H1 (cell line): ENCODE results near the gene PPP2R2D. TPM values are rescaled to one million over a fixed set of nuclear protein-coding genes. Genes with fewer than 3 reads are reported as not detected.
A peak's percentile ranks its signal among the peaks of the same experiment; 100 is the strongest.

Source experiments
- CTCF ChIA-PET: fragments of 300-600 bp; sonication (Branson Sonifier 250); formaldehyde crosslinking; loops from one replicate; lab custom pipeline; 2021; ENCODE audit not compliant: partially characterized antibody; lab: Charles Lee
- POLR2A ChIA-PET: fragments of 300-600 bp; sonication (Branson Sonifier 250); formaldehyde crosslinking; loops from one replicate; lab custom pipeline; 2021; ENCODE audit warnings: inconsistent platforms; ENCODE audit not compliant: partially characterized antibody; lab: Charles Lee
- DNase-seq, 2 experiments: peaks; one replicate each; pipeline versions ENCODE4 v3.0.0 to v3.0.0-alpha.2; 2010 to 2022; ENCODE audit warnings: low spot score in 2 of 2, low read depth in 1 of 2, mixed read lengths in 1 of 2
- FAIRE-seq: peaks from 2 replicates; lab custom pipeline; 2011; peaks lifted over from hg19 to GRCh38; lab: Jason Lieb, UNC
- H2AFZ ChIP-seq: 2 replicates; pipeline ENCODE4 v1.8.1; 2012; ENCODE audit warnings: low read length, inconsistent platforms
- H2AK5ac ChIP-seq: 2 replicates; pipeline ENCODE4 v1.6.1; 2013; ENCODE audit warnings: low read depth, low read length
- H2BK120ac ChIP-seq: replicated peaks from 2 replicates; pipeline ENCODE3; 2013; ENCODE audit warnings: low read depth, low read length, inconsistent platforms
- H2BK12ac ChIP-seq: 2 replicates; pipeline ENCODE4 v1.6.1; 2013; ENCODE audit warnings: low read depth, low read length
- H2BK15ac ChIP-seq: 2 replicates; pipeline ENCODE4 v1.6.1; 2013; ENCODE audit warnings: low read length
- H2BK20ac ChIP-seq: 2 replicates; pipeline ENCODE4 v1.6.1; 2013; ENCODE audit warnings: low read length
- H2BK5ac ChIP-seq: 2 replicates; pipeline ENCODE4 v1.6.1; 2013; ENCODE audit warnings: low read depth, low read length
- H3K14ac ChIP-seq: 2 replicates; pipeline ENCODE4 v1.6.1; 2013; ENCODE audit warnings: inconsistent platforms; ENCODE audit not compliant: insufficient read length
- H3K18ac ChIP-seq: 2 replicates; pipeline ENCODE4 v1.6.1; 2013; ENCODE audit warnings: low read length; ENCODE audit errors: extremely low read depth
- H3K23ac ChIP-seq: 2 replicates; pipeline ENCODE4 v1.6.1; 2013; ENCODE audit warnings: inconsistent platforms; ENCODE audit not compliant: insufficient read length
- H3K23me2 ChIP-seq: 2 replicates; pipeline ENCODE4 v1.6.1; 2013; ENCODE audit warnings: low read depth, low read length
- H3K27ac ChIP-seq: 2 replicates; pipeline ENCODE4 v1.6.1; 2011; ENCODE audit warnings: low read depth, low read length, inconsistent platforms
- H3K27me3 ChIP-seq, 4 experiments: replicated peaks in 1 of 4; 1 replicate in 1 of 4; 2 replicates in 3 of 4; pipeline versions ENCODE4 v1.6.1 to v1.8.1; 2011 to 2013; ENCODE audit warnings: low read length in 3 of 4, mild to moderate bottlenecking in 3 of 4, inconsistent platforms in 2 of 4, mixed read lengths in 2 of 4, moderate library complexity in 1 of 4; ENCODE audit not compliant: control insufficient read depth in 3 of 4, insufficient read depth in 3 of 4; ENCODE audit errors: extremely low read depth in 1 of 4
- H3K36me3 ChIP-seq, 4 experiments: 2 replicates each; pipeline versions ENCODE4 v1.6.1 to v1.8.1; 2011 to 2013; ENCODE audit warnings: mild to moderate bottlenecking in 4 of 4, low read length in 3 of 4, moderate library complexity in 2 of 4, control low read depth in 1 of 4, inconsistent platforms in 1 of 4; ENCODE audit not compliant: insufficient read depth in 4 of 4, control insufficient read depth in 2 of 4
- H3K4ac ChIP-seq: replicated peaks from 2 replicates; pipeline ENCODE3; 2013; ENCODE audit warnings: low read length, low read depth, mixed read lengths, inconsistent platforms; ENCODE audit not compliant: insufficient read length
- H3K4me1 ChIP-seq, 4 experiments: replicated peaks in 1 of 4; 1 replicate in 1 of 4; 2 replicates in 3 of 4; pipeline versions ENCODE4 v1.6.1 to v1.8.1; 2011 to 2013; ENCODE audit warnings: low read length in 3 of 4, inconsistent platforms in 2 of 4, mixed read lengths in 1 of 4; ENCODE audit not compliant: insufficient read depth in 4 of 4, control insufficient read depth in 3 of 4
- H3K4me2 ChIP-seq, 2 experiments: 2 replicates each; pipeline versions ENCODE4 v1.6.1 to v1.8.1; 2011 to 2013; ENCODE audit warnings: low read depth in 2 of 2, low read length in 2 of 2, control low read depth in 1 of 2, inconsistent platforms in 1 of 2, mild to moderate bottlenecking in 1 of 2; ENCODE audit not compliant: insufficient read depth in 1 of 2
- H3K4me3 ChIP-seq, 4 experiments: fragments of 200-600, 300-600 bp in 1 of 4; sonication (generic), shearing (Covaris generic), sonication (Bioruptor Twin) in 1 of 4; 2 replicates each; pipeline versions ENCODE4 v1.5.1 to v1.8.1; 2011 to 2016; ENCODE audit warnings: low read length in 4 of 4, low read depth in 3 of 4, control low read depth in 2 of 4, inconsistent platforms in 2 of 4, mild to moderate bottlenecking in 2 of 4, mixed read lengths in 1 of 4, moderate library complexity in 1 of 4; ENCODE audit not compliant: insufficient read depth in 2 of 4; ENCODE audit errors: extremely low read depth in 1 of 4
- H3K56ac ChIP-seq: replicated peaks from 2 replicates; pipeline ENCODE3; 2013; ENCODE audit warnings: low read depth, mild to moderate bottlenecking, mixed read lengths, low read length, inconsistent platforms; ENCODE audit not compliant: insufficient read length
- H3K79me1 ChIP-seq: 2 replicates; pipeline ENCODE4 v1.6.1; 2013; ENCODE audit warnings: low read depth, low read length, control low read depth
- H3K79me2 ChIP-seq, 2 experiments: 2 replicates each; pipeline versions ENCODE4 v1.6.1 to v1.8.1; 2012 to 2013; ENCODE audit warnings: low read length in 2 of 2, mild to moderate bottlenecking in 2 of 2, inconsistent platforms in 1 of 2; ENCODE audit not compliant: insufficient read depth in 2 of 2, control insufficient read depth in 1 of 2
- H3K9ac ChIP-seq, 4 experiments: replicated peaks in 1 of 4; 1 replicate in 1 of 4; 2 replicates in 3 of 4; pipeline versions ENCODE4 v1.6.1 to v1.8.1; 2011 to 2013; ENCODE audit warnings: low read depth in 3 of 4, low read length in 3 of 4, control low read depth in 2 of 4, mild to moderate bottlenecking in 2 of 4, moderate library complexity in 2 of 4, inconsistent platforms in 1 of 4; ENCODE audit errors: extremely low read depth in 1 of 4
- H3K9me3 ChIP-seq, 2 experiments: 2 replicates each; pipeline versions ENCODE4 v1.6.1 to v1.8.1; 2012 to 2013; ENCODE audit warnings: mild to moderate bottlenecking in 2 of 2, moderate library complexity in 2 of 2, control low read depth in 1 of 2, inconsistent platforms in 1 of 2, low read depth in 1 of 2, low read length in 1 of 2, mixed read lengths in 1 of 2; ENCODE audit not compliant: insufficient read depth in 2 of 2
- H4K20me1 ChIP-seq, 2 experiments: replicated peaks in 1 of 2; 2 replicates each; pipeline versions ENCODE3 to v1.8.1; 2011 to 2013; ENCODE audit warnings: inconsistent platforms in 2 of 2, low read length in 2 of 2, mild to moderate bottlenecking in 1 of 2; ENCODE audit not compliant: insufficient read depth in 2 of 2, control insufficient read depth in 1 of 2
- H4K5ac ChIP-seq: 2 replicates; pipeline ENCODE4 v1.6.1; 2013; ENCODE audit warnings: low read length, low read depth, mixed read lengths, inconsistent platforms; ENCODE audit not compliant: insufficient read length
- H4K8ac ChIP-seq: 2 replicates; pipeline ENCODE4 v1.8.0; 2013; ENCODE audit warnings: mild to moderate bottlenecking, moderate library complexity, low read length, inconsistent platforms; ENCODE audit not compliant: insufficient read depth; ENCODE audit errors: extremely low read depth
- H4K91ac ChIP-seq: replicated peaks from 2 replicates; pipeline ENCODE3; 2013; ENCODE audit warnings: low read length, mixed read lengths, inconsistent platforms; ENCODE audit not compliant: insufficient read length
- CBX5 ChIP-seq: fragments of 300-800, 300-1000 bp; sonication (generic); IDR thresholded peaks from 2 replicates; pipeline ENCODE4 v1.7.1; 2016; ENCODE audit warnings: antibody characterized with exemption, low read length, low read depth
- CHD1 ChIP-seq: IDR thresholded peaks from 2 replicates; pipeline ENCODE4 v1.6.1; 2012; ENCODE audit warnings: low read depth, low read length, improper control_type of control experiment
- CHD2 ChIP-seq: IDR thresholded peaks from 2 replicates; pipeline ENCODE4 v1.6.1; 2012; ENCODE audit warnings: low read length, improper control_type of control experiment
- EP300 ChIP-seq, 2 experiments: IDR thresholded peaks; 1 replicate in 1 of 2; 2 replicates in 1 of 2; pipeline ENCODE4 v1.6.1; 2011 to 2012; ENCODE audit warnings: low read depth in 2 of 2, low read length in 2 of 2, mild to moderate bottlenecking in 2 of 2, borderline replicate concordance in 1 of 2, inconsistent platforms in 1 of 2, moderate library complexity in 1 of 2
- FOSL1 ChIP-seq: IDR thresholded peaks from 2 replicates; pipeline ENCODE4 v1.6.1; 2011; ENCODE audit warnings: mild to moderate bottlenecking, low read depth, low read length, moderate library complexity; ENCODE audit not compliant: insufficient read depth
- HDAC6 ChIP-seq: IDR thresholded peaks from one replicate; pipeline ENCODE4 v1.7.1; 2012; ENCODE audit warnings: low read depth, mild to moderate bottlenecking, inconsistent platforms, low read length, moderate library complexity
- JUN ChIP-seq: IDR thresholded peaks from 2 replicates; pipeline ENCODE4 v1.6.1; 2011; ENCODE audit warnings: low read depth, mild to moderate bottlenecking, improper control_type of control experiment, low read length
- MAFK ChIP-seq: IDR thresholded peaks from 2 replicates; pipeline ENCODE4 v1.6.1; 2012; ENCODE audit warnings: low read depth, mild to moderate bottlenecking, improper control_type of control experiment, low read length
- RAD21 ChIP-seq, 2 experiments: IDR thresholded peaks in 1 of 2; conservative IDR thresholded peaks in 1 of 2; 2 replicates each; pipeline ENCODE4 v1.6.1; 2011; ENCODE audit warnings: low read depth in 2 of 2, low read length in 2 of 2, improper control_type of control experiment in 1 of 2, inconsistent platforms in 1 of 2, mild to moderate bottlenecking in 1 of 2, moderate library complexity in 1 of 2
- WGBS, 2 experiments: shearing (Covaris generic) in 1 of 2; methylation state at CpG; one replicate each; pipeline versions ENCODE4 v1.1.6 to v1.1.7; 2013 to 2015; ENCODE audit warnings: low lambda C conversion rate in 2 of 2, mixed read lengths in 2 of 2, inconsistent platforms in 1 of 2, low coverage in 1 of 2, missing lambda C conversion rate in 1 of 2; ENCODE audit not compliant: insufficient replicate concordance in 2 of 2, insufficient coverage in 1 of 2, insufficient read length in 1 of 2; ENCODE audit errors: extremely low coverage in 1 of 2, missing lambda C conversion rate in 1 of 2; 5-methylcytosine and 5-hydroxymethylcytosine counted together
- polyA plus RNA-seq, 7 experiments: library from polyadenylated mRNA; depleted of rRNA in 3 of 7; stranded (reverse) in 5 of 7; unstranded in 2 of 7; fragments of >200 nt in 5 of 7; fragments of 200-250 nt in 2 of 7; gene quantifications; 1 replicate in 5 of 7; 2 replicates in 1 of 7; 4 replicates in 1 of 7; pipeline versions ENCODE4 v1.2.1 to v1.2.3, GENCODE V29; 2011 to 2013; ENCODE audit warnings: missing spikeins in 2 of 7, mixed read lengths in 2 of 7
- total RNA-seq: library from RNA; stranded (reverse); fragmentation: NEBNext Ultra II Directional; extraction: Animal tissue kit (Norgen Biotek cat#: 25700); gene quantifications from 2 replicates; pipeline ENCODE4 v1.2.1, GENCODE V29; 2021
- TF ChIP-seq, protein P1 (sequence below): IDR thresholded peaks from 2 replicates; pipeline ENCODE4 v1.6.1; 2012; ENCODE audit warnings: low read length, inconsistent platforms

PPP2R2D gene
- total and polyA plus RNA-seq, 2 of the 8 experiments (the other 6 are each of a cell fraction or from before 2014, with no cell fraction given), result 25.4 to 32.8 TPM

DNA sequence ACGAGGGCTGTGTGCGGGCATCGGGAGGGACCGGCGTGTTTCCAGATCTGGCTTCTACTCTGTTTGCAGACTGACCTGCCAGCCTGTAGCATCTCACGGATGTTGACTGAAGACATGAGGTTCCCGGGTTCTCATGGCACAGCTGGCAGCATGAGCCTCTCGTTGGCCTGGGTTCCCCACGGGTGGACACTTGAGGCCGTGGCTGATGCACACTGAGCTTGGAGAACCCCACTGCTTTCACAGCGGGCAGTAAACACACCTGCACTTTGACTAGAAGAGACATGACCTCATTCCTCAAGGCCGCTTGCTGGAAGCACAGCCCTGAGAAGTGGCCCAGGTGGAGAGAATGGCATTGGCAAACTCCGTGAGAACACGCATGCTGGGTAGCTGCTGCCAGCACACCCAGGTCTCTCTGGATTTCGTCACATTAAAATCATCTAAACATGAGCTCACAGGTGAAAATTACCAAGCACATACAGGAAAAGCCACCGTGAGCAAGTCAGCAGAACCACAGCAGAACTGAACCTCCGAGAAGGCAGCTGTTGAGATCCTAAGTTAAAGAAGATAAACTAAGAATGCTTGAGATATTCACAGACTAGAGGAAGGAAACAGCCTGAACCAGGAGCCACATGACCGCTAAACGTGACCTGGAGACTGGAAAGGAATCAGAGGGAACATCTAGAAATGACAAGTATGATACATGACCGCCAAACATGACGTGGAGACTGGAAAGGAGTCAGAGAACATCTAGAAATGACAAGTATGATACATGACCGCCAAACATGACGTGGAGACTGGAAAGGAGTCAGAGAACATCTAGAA is 48.4 kb downstream of the PPP2R2D start:
- H3K4ac ChIP-seq, result no peak overlapping the region
- H3K14ac ChIP-seq, result no peak overlapping the region
- no peaks in the 10 kb centered on the region for H3K9me3 ChIP-seq
- H2BK120ac ChIP-seq, result no peak overlapping the region
- H3K23me2 ChIP-seq, result no peaks in the 10 kb centered on the region
- FAIRE-seq (no peak), DNase-seq (no peak)
- H3K79me1 ChIP-seq, result 0 out of 2 replicates have a peak, but pooled peaks cover 2% of the 10 kb centered on the region
- no peaks in the 10 kb centered on the region for H3K27me3 ChIP-seq
- H4K8ac ChIP-seq, result peak overlapping the region; percentile 18; the same call in 1 of the 2 replicates
- H2AK5ac ChIP-seq, result no peak overlapping the region
- peaks cover 27 to 51% (median 45%) of the 10 kb centered on the region in 4 experiments for H3K36me3 ChIP-seq
- no peak overlapping the region for H2BK5ac ChIP-seq
- no peak overlapping the region for H3K23ac ChIP-seq
- H3K4me2 ChIP-seq, result no peak overlapping the region
- no peaks in the 10 kb centered on the region; a peak in 1 of 7 replicates for H3K4me1 ChIP-seq
- H3K56ac ChIP-seq, result no peak overlapping the region
- H3K27ac ChIP-seq, result no peak overlapping the region
- 85% methylated on average over 21 of the region's 23 CpGs; no CpG with 5 or more reads in 1 of the 2 experiments for WGBS, 2 experiments
- no peak overlapping the region for H2BK20ac ChIP-seq
- ChIA-PET CTCF (interaction anchor here (0.7 to 7.8 kb wide), 4 partner anchors 11 to 193 kb away, joined by 3 to 41 read pairs (median 4); no protein-coding TSS in a partner anchor), POLR2A (no interaction called here)
- H3K4me3 ChIP-seq, result no peak overlapping the region
- no peak overlapping the region for H2BK15ac ChIP-seq
- H3K18ac ChIP-seq, result no peak overlapping the region
- peaks cover 3 to 10% of the 10 kb centered on the region in 2 experiments for H4K20me1 ChIP-seq
- H2BK12ac ChIP-seq, result no peak overlapping the region
- H2AFZ ChIP-seq, result no peak overlapping the region
- H4K91ac ChIP-seq, result no peak overlapping the region
- no peak overlapping the region for H3K9ac ChIP-seq
- H3K79me2 ChIP-seq, result no peaks in the 10 kb centered on the region; a peak in 1 of 4 replicates
- no peak overlapping the region for H4K5ac ChIP-seq
- TF ChIP-seq MAFK (no peak), JUN (no peak), EP300 (IDR thresholded peaks at IDR 0.05; ENCODE audit: borderline replicate concordance in 1 of 2, low read depth in 2 of 2, low read length in 2 of 2) (no peak), CHD1 (no peak), HDAC6 (no peak), RAD21 (IDR thresholded peaks at IDR 0.05 in 1 of 2, conservative IDR thresholded peaks at IDR 0.05 in 1 of 2; ENCODE audit: low read depth in 2 of 2, low read length in 2 of 2) (no peak), FOSL1 (no peak), CBX5 (no peak), CHD2 (no peak)
- TF ChIP-seq, protein P1, sequence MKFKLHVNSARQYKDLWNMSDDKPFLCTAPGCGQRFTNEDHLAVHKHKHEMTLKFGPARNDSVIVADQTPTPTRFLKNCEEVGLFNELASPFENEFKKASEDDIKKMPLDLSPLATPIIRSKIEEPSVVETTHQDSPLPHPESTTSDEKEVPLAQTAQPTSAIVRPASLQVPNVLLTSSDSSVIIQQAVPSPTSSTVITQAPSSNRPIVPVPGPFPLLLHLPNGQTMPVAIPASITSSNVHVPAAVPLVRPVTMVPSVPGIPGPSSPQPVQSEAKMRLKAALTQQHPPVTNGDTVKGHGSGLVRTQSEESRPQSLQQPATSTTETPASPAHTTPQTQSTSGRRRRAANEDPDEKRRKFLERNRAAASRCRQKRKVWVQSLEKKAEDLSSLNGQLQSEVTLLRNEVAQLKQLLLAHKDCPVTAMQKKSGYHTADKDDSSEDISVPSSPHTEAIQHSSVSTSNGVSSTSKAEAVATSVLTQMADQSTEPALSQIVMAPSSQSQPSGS, result no peak
